ENCODE results near the gene GUCY1B1. TPM values are rescaled to one million over a fixed set of nuclear protein-coding genes. Genes with fewer than 3 reads are reported as not detected.

Gene GUCY1B1
- total RNA-seq, 6 experiments from 2014 or later = 1.6 to 5.6 (median 3.9) TPM

DNA sequence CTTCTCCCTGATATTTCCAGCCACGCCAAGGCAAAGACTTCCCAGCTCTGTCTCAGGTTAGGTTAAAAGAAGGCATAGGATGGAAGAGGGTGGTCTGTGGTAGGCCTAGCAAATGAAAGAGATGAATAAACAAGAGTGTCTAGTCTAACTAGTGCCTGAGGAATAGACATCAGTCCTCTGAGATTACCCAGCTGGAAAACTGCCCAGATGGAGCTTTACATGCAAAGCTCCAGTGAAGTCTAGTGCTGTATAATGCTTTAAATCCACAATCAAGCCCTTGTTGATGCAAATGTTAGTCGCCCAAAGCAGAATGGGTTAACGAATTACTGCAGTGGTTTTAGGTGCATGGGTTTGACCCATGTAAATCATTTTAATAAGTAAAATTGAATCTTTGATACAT is 24.8 kb upstream of the GUCY1B1 start:
- ATAC-seq = no peak
- no peaks in the 10 kb centered on the region for H3K36me3 ChIP-seq
- TF ChIP-seq POLR2A (IDR thresholded peaks at IDR 0.05) = no peak
- TF ChIP-seq, protein P1, sequence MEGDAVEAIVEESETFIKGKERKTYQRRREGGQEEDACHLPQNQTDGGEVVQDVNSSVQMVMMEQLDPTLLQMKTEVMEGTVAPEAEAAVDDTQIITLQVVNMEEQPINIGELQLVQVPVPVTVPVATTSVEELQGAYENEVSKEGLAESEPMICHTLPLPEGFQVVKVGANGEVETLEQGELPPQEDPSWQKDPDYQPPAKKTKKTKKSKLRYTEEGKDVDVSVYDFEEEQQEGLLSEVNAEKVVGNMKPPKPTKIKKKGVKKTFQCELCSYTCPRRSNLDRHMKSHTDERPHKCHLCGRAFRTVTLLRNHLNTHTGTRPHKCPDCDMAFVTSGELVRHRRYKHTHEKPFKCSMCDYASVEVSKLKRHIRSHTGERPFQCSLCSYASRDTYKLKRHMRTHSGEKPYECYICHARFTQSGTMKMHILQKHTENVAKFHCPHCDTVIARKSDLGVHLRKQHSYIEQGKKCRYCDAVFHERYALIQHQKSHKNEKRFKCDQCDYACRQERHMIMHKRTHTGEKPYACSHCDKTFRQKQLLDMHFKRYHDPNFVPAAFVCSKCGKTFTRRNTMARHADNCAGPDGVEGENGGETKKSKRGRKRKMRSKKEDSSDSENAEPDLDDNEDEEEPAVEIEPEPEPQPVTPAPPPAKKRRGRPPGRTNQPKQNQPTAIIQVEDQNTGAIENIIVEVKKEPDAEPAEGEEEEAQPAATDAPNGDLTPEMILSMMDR (IDR thresholded peaks at IDR 0.05) = no peak
- H3K27me3 ChIP-seq = no peaks in the 10 kb centered on the region
- DNase-seq = no peak
- intact Hi-C loops (cut with DNase I) = no loop called here
- 73% methylated on average over 1 of the region's 3 CpGs for WGBS (ENCODE audit: insufficient coverage, low coverage, low lambda C conversion rate, missing lambda C conversion rate)
- H3K9me3 ChIP-seq = no peaks in the 10 kb centered on the region
- no peaks in the 10 kb centered on the region for H3K4me1 ChIP-seq
- H3K4me3 ChIP-seq = no peak overlapping the region
- H3K27ac ChIP-seq = no peak overlapping the region

DNA sequence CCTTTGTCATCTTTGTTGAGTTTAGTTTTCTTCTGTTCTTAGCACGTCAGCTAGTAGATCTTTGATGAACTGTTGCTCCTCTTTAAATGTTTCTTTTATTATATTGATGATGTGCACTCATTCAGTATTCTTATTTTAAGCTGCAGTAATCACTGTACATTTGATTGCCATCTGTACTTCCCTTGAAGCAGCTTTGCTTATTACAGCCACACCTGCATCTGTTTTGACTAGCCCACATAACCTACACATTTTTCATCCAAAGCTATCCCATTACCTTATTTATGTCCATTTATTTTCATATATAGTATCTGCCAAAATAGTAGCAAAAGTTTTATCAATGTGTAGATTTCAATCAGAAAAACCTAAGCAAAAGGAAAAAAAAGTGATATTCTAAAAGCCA is 23.9 kb upstream of the GUCY1B1 start:
- no peaks in the 10 kb centered on the region for H3K27me3 ChIP-seq
- no peak for DNase-seq
- WGBS (ENCODE audit: insufficient coverage, low coverage, low lambda C conversion rate, missing lambda C conversion rate) = 86% methylated on average over 1 of the region's 1 CpG
- TF ChIP-seq, protein P1 (IDR thresholded peaks at IDR 0.05) = no peak
- TF ChIP-seq POLR2A (IDR thresholded peaks at IDR 0.05) = no peak
- intact Hi-C loops (cut with DNase I) = no loop called here
- ATAC-seq = no peak
- no peak overlapping the region for H3K4me3 ChIP-seq
- no peak overlapping the region for H3K27ac ChIP-seq
- H3K9me3 ChIP-seq = no peaks in the 10 kb centered on the region
- no peaks in the 10 kb centered on the region for H3K4me1 ChIP-seq
- no peaks in the 10 kb centered on the region for H3K36me3 ChIP-seq

DNA sequence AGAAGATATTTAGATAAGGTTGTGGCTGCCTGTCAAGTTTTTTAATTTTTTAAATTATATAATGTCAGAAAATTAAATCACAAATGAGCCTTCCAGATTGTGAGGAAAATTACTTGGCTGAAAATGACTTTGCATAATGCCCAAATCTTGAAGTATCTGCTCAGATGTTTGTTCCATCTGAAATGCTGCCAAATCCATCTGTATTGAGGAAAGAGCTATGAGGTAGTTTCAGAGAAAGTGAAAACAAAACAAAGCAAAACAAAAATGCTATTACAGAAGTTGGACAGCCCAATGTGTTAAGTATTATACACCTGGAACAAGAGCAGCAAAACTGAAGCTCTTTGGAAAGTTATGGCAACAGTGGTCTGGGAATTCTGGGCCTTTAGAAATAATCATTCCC is 23.3 kb upstream of the GUCY1B1 start:
- Histone ChIP-seq H3K9me3 (no peaks in the 10 kb centered on the region), H3K4me1 (no peaks in the 10 kb centered on the region), H3K4me3 (no peak overlapping the region), H3K27me3 (no peaks in the 10 kb centered on the region), H3K27ac (no peak overlapping the region), H3K36me3 (no peaks in the 10 kb centered on the region)
- ATAC-seq (no peak), DNase-seq (no peak)
- TF ChIP-seq POLR2A (IDR thresholded peaks at IDR 0.05) = no peak
- TF ChIP-seq, protein P1 (IDR thresholded peaks at IDR 0.05) = no peak
- intact Hi-C loops (cut with DNase I) = no loop called here

DNA sequence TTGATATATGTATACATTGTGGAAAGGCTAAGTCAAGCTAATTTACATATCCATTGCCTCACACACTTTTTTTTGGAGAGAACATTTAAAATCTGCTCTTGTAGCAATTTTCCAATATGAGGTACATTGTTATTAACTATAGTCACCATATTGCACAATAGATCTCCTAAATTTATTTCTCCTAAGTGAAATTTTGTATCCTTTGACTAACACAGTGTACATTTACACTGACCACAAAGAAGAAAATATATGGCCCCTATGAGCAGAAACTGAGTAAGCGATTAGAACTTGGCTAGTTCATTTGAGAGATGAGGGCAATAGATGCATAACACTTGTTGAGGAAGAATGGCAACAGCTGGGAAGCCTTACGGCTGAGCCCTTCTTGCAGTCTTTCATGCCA is 20.3 kb upstream of the GUCY1B1 start:
- no peak overlapping the region for H3K4me3 ChIP-seq
- no peaks in the 10 kb centered on the region for H3K9me3 ChIP-seq
- no peaks in the 10 kb centered on the region for H3K4me1 ChIP-seq
- DNase-seq (no peak), ATAC-seq (no peak)
- no peaks in the 10 kb centered on the region for H3K36me3 ChIP-seq
- no peaks in the 10 kb centered on the region for H3K27me3 ChIP-seq
- intact Hi-C loops (cut with DNase I) = no loop called here
- 77% methylated on average over 2 of the region's 2 CpGs for WGBS (ENCODE audit: insufficient coverage, low coverage, low lambda C conversion rate, missing lambda C conversion rate)
- TF ChIP-seq, protein P1 (IDR thresholded peaks at IDR 0.05) = no peak
- TF ChIP-seq POLR2A (IDR thresholded peaks at IDR 0.05) = no peak
- no peak overlapping the region for H3K27ac ChIP-seq

DNA sequence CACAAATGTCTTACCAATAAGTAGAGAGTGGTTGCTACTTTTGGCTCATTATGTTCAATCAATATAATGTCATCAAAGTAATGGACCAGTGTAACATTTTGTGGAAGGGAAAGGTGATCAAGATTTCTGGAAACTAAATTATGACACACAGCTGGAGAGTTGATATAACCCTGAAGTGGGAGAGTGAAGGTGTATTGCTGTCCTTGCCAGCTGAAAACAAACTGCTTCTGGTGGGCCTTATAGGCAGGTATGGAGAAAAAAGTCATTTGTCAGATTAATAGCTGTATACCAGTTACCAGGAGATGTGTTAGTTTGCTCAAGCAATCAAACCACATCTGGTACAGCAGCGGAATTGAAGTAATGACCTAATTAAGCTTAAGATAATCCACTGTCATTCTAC is 17.3 kb upstream of the GUCY1B1 start:
- Histone ChIP-seq H3K9me3 (no peaks in the 10 kb centered on the region), H3K4me3 (no peak overlapping the region), H3K27me3 (no peaks in the 10 kb centered on the region), H3K27ac (no peak overlapping the region), H3K36me3 (no peaks in the 10 kb centered on the region), H3K4me1 (no peaks in the 10 kb centered on the region)
- WGBS (ENCODE audit: insufficient coverage, low coverage, low lambda C conversion rate, missing lambda C conversion rate) = 89% methylated on average over 1 of the region's 1 CpG
- no peak for TF ChIP-seq POLR2A (IDR thresholded peaks at IDR 0.05)
- TF ChIP-seq, protein P1 (IDR thresholded peaks at IDR 0.05) = no peak
- ATAC-seq (no peak), DNase-seq (no peak)
- intact Hi-C loops (cut with DNase I) = no loop called here
